WERI-Rb-1 (cell line): ENCODE measurements around the gene HOXA6.

Source experiments
- DNase-seq: peaks from one replicate; pipeline ENCODE4 v3.0.0-alpha.2; 2020
- H3K27ac ChIP-seq: fragments of 250-450 bp; sonication (Bioruptor Pico); 2 replicates; pipeline ENCODE4 v1.5.1; 2020; ENCODE audit warnings: mild to moderate bottlenecking, moderate library complexity
- H3K27me3 ChIP-seq: fragments of 250-450 bp; sonication (Bioruptor Pico); 2 replicates; pipeline ENCODE4 v1.5.1; 2021; ENCODE audit warnings: mild to moderate bottlenecking, low read depth, moderate library complexity; ENCODE audit not compliant: insufficient read depth, severe bottlenecking
- H3K36me3 ChIP-seq: fragments of 250-450 bp; sonication (Bioruptor Pico); 2 replicates; pipeline ENCODE4 v1.5.1; 2020; ENCODE audit warnings: mild to moderate bottlenecking, moderate library complexity
- H3K4me3 ChIP-seq: 2 replicates; pipeline ENCODE4 v1.5.1; 2011; ENCODE audit warnings: low read depth, mild to moderate bottlenecking, control low read depth, low read length
- H3K9me3 ChIP-seq: fragments of 250-450 bp; sonication (Bioruptor Pico); 2 replicates; pipeline ENCODE4 v1.5.1; 2021; ENCODE audit warnings: mild to moderate bottlenecking, moderate library complexity; ENCODE audit not compliant: severe bottlenecking
- TF ChIP-seq, protein P1 (sequence below): IDR thresholded peaks from 2 replicates; pipeline ENCODE4 v1.5.1; 2011; ENCODE audit warnings: low read depth, mild to moderate bottlenecking, control low read depth, inconsistent platforms, low read length

HOXA6 gene

DNA sequence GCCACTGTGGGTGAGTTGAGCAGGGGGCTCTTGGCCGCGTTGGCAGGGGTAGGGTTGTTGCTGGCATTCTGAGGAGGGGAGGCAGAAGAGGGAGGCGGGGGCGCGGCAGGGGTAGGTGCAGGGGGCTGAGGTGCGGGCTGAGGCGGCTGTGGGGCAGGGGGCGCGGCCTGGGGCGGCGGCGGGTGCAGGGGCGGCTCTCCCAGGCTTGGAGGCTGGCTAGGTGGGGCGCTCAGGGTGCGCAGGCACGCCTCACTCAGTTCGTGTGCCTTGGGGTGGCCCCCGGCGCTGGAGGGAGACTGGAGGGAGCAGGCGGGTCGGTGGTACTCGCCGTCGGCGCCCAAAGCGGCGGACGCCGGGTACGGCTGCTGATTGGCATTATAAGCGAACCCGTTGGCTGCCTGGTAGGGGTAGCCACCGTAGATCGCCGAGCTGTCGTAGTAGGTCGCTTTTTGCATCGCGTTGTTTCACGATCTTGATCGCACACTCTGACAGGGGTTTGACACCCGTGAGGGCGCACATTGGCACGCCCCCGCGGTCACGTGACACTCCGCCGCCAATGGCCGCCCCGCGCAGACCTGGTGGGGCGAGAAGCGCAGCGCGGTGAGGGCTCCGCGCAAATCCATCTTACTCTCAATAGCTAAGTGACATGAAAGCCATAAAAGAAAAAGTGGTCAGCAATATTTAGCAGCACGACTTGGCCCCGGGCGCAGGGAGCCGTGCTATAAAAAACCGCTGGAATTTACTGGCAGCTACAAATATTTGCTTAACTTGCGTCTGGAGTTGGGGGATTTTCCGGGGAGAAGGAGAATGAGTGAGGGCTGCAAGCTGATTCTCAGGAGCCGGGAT lies 37.2 kb downstream of the HOXA6 start:
- TF ChIP-seq, protein P1, sequence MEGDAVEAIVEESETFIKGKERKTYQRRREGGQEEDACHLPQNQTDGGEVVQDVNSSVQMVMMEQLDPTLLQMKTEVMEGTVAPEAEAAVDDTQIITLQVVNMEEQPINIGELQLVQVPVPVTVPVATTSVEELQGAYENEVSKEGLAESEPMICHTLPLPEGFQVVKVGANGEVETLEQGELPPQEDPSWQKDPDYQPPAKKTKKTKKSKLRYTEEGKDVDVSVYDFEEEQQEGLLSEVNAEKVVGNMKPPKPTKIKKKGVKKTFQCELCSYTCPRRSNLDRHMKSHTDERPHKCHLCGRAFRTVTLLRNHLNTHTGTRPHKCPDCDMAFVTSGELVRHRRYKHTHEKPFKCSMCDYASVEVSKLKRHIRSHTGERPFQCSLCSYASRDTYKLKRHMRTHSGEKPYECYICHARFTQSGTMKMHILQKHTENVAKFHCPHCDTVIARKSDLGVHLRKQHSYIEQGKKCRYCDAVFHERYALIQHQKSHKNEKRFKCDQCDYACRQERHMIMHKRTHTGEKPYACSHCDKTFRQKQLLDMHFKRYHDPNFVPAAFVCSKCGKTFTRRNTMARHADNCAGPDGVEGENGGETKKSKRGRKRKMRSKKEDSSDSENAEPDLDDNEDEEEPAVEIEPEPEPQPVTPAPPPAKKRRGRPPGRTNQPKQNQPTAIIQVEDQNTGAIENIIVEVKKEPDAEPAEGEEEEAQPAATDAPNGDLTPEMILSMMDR: no peak
- no peak overlapping the region for H3K27ac ChIP-seq
- H3K4me3 ChIP-seq: no peak overlapping the region
- no peaks in the 10 kb centered on the region for H3K36me3 ChIP-seq
- H3K9me3 ChIP-seq: no peaks in the 10 kb centered on the region
- DNase-seq: no peak
- H3K27me3 ChIP-seq: peaks cover 83% of the 10 kb centered on the region

DNA sequence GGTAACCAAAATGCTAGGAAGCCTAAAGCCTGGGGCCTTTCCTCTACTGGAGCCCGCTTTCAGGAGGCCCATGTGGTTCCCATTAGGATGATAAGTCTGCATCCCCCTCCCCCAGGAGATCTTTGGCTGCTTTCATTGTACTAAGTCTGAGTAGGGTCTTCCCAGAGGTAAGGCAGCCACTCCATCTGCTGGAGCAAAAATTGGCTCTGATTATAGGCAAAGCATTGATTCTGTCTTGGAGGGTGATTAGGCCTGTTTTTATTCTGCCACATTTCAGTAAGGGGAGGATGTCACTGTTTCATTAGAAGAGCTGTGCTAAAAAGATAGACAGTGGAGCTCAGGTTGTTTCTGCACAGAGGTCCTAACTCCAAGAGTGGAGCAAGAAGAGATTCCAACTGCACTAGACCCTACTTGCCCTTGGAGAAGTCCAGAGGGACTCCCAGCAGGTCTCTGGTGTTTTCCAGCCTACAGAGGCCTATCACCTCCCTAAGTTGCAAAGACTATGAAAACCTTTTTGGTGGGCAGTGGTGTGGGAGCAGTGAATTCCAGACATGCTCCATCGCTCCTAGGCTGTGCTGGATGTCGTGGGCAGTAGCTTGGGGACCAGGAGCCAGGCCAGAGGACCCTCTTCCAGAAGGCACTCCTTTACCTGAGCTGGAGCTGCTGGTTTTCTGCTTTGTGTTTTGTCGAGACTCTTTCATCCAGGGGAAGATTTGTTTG lies 37.9 kb downstream of the HOXA6 start:
- H3K27ac ChIP-seq: no peak overlapping the region
- H3K9me3 ChIP-seq: no peaks in the 10 kb centered on the region
- no peak for DNase-seq
- no peak overlapping the region for H3K4me3 ChIP-seq
- TF ChIP-seq, protein P1: no peak
- no peaks in the 10 kb centered on the region for H3K36me3 ChIP-seq
- peaks cover 84% of the 10 kb centered on the region for H3K27me3 ChIP-seq

DNA sequence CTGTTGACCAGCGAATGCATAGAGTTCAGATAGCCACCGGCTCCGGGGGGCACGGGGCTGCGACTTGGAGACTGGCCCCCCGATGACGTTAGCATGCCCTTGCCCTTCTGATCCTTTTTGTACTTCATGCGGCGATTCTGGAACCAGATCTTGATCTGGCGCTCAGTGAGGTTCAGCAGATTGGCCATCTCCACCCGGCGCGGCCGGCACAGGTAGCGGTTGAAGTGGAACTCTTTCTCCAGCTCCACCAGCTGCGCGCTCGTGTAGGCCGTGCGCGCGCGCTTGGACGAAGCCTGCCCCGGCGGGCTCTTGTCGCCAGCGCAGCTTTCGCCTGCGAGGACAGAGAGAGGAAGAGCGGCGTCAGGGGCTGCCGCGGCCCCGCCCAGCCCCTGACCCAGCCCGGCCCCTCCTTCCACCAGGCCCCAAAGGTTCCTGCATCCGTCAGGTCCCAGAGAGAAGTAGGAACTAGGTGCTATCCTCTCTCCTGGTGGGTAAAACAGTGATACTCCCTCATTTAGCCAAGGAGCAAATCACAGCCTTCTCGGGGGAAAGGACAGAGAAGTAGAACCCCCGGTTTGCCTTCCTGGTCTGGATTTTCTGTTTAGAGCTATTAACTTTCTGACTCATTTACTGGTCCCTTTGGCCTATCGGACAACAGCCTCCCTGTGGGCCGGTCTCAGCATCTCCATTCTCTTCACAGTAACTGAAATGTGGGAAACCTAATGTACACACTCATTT lies 39.0 kb downstream of the HOXA6 start:
- H3K27me3 ChIP-seq: peaks cover 93% of the 10 kb centered on the region
- no peak overlapping the region for H3K27ac ChIP-seq
- no peaks in the 10 kb centered on the region for H3K9me3 ChIP-seq
- H3K36me3 ChIP-seq: no peaks in the 10 kb centered on the region
- no peak overlapping the region for H3K4me3 ChIP-seq
- peak; percentile 57 for DNase-seq
- TF ChIP-seq, protein P1: no peak

DNA sequence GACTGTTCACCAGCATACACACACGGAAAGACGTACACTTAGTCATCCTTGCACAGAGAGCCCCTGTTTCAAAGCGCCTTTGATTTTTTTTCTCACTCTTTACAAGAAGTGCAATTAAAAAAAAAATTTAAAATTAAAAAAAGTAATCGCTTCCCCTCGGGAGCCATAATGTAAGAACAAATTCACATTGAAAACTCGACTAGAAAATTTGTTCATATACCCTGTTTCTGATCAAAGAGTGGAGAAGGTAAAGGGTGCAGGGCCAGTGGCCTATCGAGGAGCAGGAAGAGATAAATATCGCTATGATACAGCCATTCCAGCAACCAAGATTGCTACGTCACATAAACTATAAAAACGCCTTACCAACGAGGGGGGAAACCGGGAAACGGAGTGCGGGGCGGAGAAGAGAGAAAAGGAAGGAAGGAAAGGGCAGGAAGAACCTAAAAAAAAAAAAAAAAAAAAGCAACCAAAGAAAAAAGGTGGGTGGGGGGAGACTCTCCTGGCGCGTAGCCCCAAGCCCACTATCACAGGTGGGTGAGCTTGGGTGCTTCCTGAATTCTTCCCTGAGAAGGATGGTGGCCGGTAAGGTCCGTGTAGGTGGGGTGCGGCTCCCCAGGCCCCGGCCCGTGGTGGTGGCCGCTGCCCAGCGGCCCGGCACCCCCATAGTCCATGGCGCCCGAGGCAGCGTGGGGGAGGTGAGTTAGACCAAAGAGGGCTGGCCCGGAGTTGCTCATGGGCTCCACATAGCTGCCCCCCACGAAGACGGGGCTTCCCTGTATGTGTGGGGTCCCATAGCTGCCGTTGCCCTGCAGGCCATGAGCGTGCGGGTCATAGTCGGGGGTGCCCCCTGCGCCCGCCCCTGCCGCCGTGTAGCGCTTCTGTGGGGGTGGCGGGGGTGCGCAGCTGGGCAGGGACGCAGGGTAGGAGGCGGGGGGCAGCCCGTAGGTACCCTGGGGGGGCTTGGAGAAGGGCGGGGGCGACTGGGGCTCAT lies 39.9 kb downstream of the HOXA6 start:
- TF ChIP-seq, protein P1: no peak
- H3K27ac ChIP-seq: peak overlapping the region; percentile 79
- no peaks in the 10 kb centered on the region for H3K9me3 ChIP-seq
- peaks cover 93% of the 10 kb centered on the region for H3K27me3 ChIP-seq
- DNase-seq: no peak
- H3K36me3 ChIP-seq: no peaks in the 10 kb centered on the region
- H3K4me3 ChIP-seq: no peak overlapping the region

DNA sequence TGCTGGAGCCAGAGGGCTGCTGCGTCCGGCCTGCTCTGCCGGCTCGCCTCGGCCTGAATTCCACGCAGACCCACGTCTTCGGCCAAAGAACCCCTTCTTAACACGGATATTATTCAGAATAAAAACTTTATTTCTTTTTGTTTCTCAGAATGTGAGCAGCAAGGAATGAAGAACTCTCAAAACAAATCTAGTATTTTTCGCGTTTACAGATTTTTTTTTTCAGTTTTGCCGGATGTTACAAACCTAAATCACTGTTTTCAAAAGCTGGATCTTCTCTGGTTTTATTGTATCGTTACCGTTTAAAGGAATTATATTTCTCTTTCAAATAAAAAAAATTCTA lies 40.7 kb downstream of the HOXA6 start:
- peak overlapping the region; percentile 17; the same call in 1 of the 2 replicates for H3K4me3 ChIP-seq
- no peaks in the 10 kb centered on the region for H3K9me3 ChIP-seq
- TF ChIP-seq, protein P1: no peak
- H3K27me3 ChIP-seq: peaks cover 87% of the 10 kb centered on the region
- no peak for DNase-seq
- no peaks in the 10 kb centered on the region for H3K36me3 ChIP-seq
- H3K27ac ChIP-seq: peak overlapping the region; percentile 79
